HepG2 (cell line): ENCODE measurements around the gene CMIP. TPM values are rescaled to one million over a fixed set of nuclear protein-coding genes. Genes with fewer than 3 reads are reported as not detected.

Experiments
- AGO2 ChIP-seq: fragments of 200-400 bp; formaldehyde crosslinking; optimal IDR thresholded peaks from 2 replicates; pipeline ENCODE3; 2017; ENCODE audit warnings: mild to moderate bottlenecking, low read depth, low read length, moderate library complexity
- BCL6 ChIP-seq: IDR thresholded peaks from 2 replicates; pipeline ENCODE4 v1.6.1; 2016; ENCODE audit warnings: missing genetic modification reagents, missing compliant biosample characterization
- CAMTA2 ChIP-seq: sonication (generic); formaldehyde crosslinking; IDR thresholded peaks from 2 replicates; pipeline ENCODE4 v1.4.0; 2020; ENCODE audit warnings: mild to moderate bottlenecking, missing genetic modification reagents, borderline replicate concordance
- DR1 ChIP-seq: sonication (generic); formaldehyde crosslinking; IDR thresholded peaks from 2 replicates; pipeline ENCODE4 v1.8.0; 2021; ENCODE audit warnings: mild to moderate bottlenecking, missing genetic modification reagents, inconsistent platforms
- HNRNPL ChIP-seq: fragments of 200-400 bp; formaldehyde crosslinking; IDR thresholded peaks from 2 replicates; pipeline ENCODE4 v1.6.1; 2017; ENCODE audit warnings: mild to moderate bottlenecking, low read depth, low read length
- MAFG ChIP-seq: sonication (generic); formaldehyde crosslinking; IDR thresholded peaks from 2 replicates; pipeline ENCODE4 v1.5.1; 2020; ENCODE audit warnings: mild to moderate bottlenecking, missing genetic modification reagents
- NAIF1 ChIP-seq: sonication (generic); formaldehyde crosslinking; IDR thresholded peaks from 2 replicates; pipeline ENCODE4 v1.5.0; 2020; ENCODE audit warnings: mild to moderate bottlenecking, missing genetic modification reagents, borderline replicate concordance
- RARA ChIP-seq: IDR thresholded peaks from 2 replicates; pipeline ENCODE4 v1.6.1; 2016; ENCODE audit warnings: missing genetic modification reagents, missing compliant biosample characterization
- YEATS4 ChIP-seq: sonication (generic); formaldehyde crosslinking; IDR thresholded peaks from 2 replicates; pipeline ENCODE4 v1.4.0; 2020; ENCODE audit warnings: missing genetic modification reagents, borderline replicate concordance
- YY1 ChIP-seq: IDR thresholded peaks from 2 replicates; pipeline ENCODE4 v1.6.1; 2011; ENCODE audit warnings: low read length, low read depth, moderate library complexity, mild to moderate bottlenecking; ENCODE audit not compliant: insufficient read depth, insufficient replicate concordance
- ZBTB7A ChIP-seq: sonication (generic); formaldehyde crosslinking; IDR thresholded peaks from 2 replicates; pipeline ENCODE4 v1.8.0; 2022; ENCODE audit warnings: mild to moderate bottlenecking, missing genetic modification reagents
- ZNF253 ChIP-seq: sonication (generic); formaldehyde crosslinking; IDR thresholded peaks from 2 replicates; pipeline ENCODE4 v1.8.0; 2022; ENCODE audit warnings: mild to moderate bottlenecking, missing genetic modification reagents, borderline replicate concordance
- ZSCAN21 ChIP-seq: sonication (generic); formaldehyde crosslinking; IDR thresholded peaks from 2 replicates; pipeline ENCODE4 v1.8.0; 2022; ENCODE audit warnings: mild to moderate bottlenecking, missing genetic modification reagents, moderate library complexity, borderline replicate concordance
- polyA plus RNA-seq, 8 experiments: library from polyadenylated mRNA; depleted of rRNA in 3 of 8; stranded (reverse) in 7 of 8; unstranded in 1 of 8; fragments of >200 nt; fragmentation: Illumina TruSeq in 4 of 8; extraction: Trizol in 4 of 8; gene quantifications; 2 replicates each; pipeline versions ENCODE4 v1.2.1 to v1.2.3, GENCODE V29; 2011 to 2016; ENCODE audit warnings: low read depth in 4 of 8, missing spikeins in 1 of 8, mixed read lengths in 1 of 8; ENCODE audit not compliant: insufficient read depth in 1 of 8
- total RNA-seq, 5 experiments: library from RNA; depleted of rRNA; stranded (reverse); fragments of >200 nt; fragmentation: Illumina TruSeq; extraction: Trizol; gene quantifications; 2 replicates each; pipeline ENCODE4 v1.2.3, GENCODE V29; 2016; ENCODE audit warnings: low read depth in 1 of 5
- TF ChIP-seq, protein P1 (sequence below): sonication (generic); formaldehyde crosslinking; IDR thresholded peaks from 2 replicates; pipeline ENCODE4 v1.5.0; 2020; ENCODE audit warnings: missing genetic modification reagents
- TF ChIP-seq, protein P2 (sequence below): sonication (generic); formaldehyde crosslinking; IDR thresholded peaks from 2 replicates; pipeline ENCODE4 v1.9.0; 2021; ENCODE audit warnings: missing genetic modification reagents, borderline replicate concordance
- TF ChIP-seq, protein P3 (sequence below): sonication (generic); formaldehyde crosslinking; IDR thresholded peaks from 2 replicates; pipeline ENCODE4 v1.5.0; 2020; ENCODE audit warnings: missing genetic modification reagents, mild to moderate bottlenecking, borderline replicate concordance
- TF ChIP-seq, protein P4 (sequence below): sonication (generic); formaldehyde crosslinking; IDR thresholded peaks from 2 replicates; pipeline ENCODE4 v1.5.1; 2020; ENCODE audit warnings: mild to moderate bottlenecking, missing genetic modification reagents, moderate library complexity
- TF ChIP-seq, protein P5 (sequence below): IDR thresholded peaks from 2 replicates; pipeline ENCODE4 v1.6.1; 2012; ENCODE audit warnings: low read length, improper control_type of control experiment

The CMIP gene
- total and polyA plus RNA-seq, 2 of the 13 experiments (the other 11 are each of a cell fraction or from before 2014, with no cell fraction given), result 10.9 to 18.1 TPM

DNA sequence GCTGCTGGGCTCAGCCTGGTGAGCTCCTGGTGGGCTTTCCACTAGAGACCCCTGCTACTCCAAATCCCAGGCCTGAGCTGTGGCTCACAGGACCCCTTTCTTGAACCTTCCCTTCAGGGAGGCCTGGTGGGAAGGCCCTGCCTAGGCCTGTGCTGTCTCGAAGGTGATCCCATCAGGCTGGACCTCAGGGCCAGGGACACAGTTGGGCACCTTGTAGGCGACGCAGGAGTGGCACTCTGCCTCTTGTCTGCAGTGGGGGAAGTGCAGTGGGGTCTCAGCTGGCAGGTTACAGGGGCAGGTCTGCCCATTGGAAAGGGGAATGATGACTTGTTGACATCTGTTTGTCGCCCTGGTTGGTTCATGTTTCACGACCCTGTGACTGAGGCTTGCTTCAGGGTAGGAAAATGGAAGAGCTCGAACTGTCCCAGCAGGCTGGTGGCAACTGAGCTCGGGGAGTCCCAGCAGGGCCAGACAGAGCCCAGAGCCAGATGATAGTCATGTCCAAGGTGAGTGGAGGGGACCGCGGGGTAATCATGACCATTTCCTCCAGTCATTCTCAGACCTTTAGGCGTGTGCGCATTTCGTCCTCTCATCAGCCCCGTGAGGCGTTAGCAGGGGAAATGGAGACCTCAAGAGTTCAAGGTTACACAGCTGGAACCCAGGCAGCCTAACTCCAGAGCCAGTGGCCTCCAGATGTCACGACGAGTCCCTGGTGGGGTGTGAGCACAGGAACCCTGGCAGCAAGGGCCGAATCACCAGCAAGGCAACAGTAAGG is 11.3 kb downstream of the CMIP start (continued):
- TF ChIP-seq, protein P1, sequence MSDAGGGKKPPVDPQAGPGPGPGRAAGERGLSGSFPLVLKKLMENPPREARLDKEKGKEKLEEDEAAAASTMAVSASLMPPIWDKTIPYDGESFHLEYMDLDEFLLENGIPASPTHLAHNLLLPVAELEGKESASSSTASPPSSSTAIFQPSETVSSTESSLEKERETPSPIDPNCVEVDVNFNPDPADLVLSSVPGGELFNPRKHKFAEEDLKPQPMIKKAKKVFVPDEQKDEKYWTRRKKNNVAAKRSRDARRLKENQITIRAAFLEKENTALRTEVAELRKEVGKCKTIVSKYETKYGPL (CRISPR knock-in tag), result no peak
- TF ChIP-seq BCL6 (CRISPR knock-in tag), result no peak
- TF ChIP-seq YEATS4 (CRISPR knock-in tag), result no peak
- TF ChIP-seq YY1, result no peak
- TF ChIP-seq, protein P2, sequence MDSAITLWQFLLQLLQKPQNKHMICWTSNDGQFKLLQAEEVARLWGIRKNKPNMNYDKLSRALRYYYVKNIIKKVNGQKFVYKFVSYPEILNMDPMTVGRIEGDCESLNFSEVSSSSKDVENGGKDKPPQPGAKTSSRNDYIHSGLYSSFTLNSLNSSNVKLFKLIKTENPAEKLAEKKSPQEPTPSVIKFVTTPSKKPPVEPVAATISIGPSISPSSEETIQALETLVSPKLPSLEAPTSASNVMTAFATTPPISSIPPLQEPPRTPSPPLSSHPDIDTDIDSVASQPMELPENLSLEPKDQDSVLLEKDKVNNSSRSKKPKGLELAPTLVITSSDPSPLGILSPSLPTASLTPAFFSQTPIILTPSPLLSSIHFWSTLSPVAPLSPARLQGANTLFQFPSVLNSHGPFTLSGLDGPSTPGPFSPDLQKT (CRISPR knock-in tag), result no peak
- TF ChIP-seq RARA (CRISPR knock-in tag), result 0 out of 2 replicates have a peak, but pooled peaks have one; percentile 27
- TF ChIP-seq, protein P3, sequence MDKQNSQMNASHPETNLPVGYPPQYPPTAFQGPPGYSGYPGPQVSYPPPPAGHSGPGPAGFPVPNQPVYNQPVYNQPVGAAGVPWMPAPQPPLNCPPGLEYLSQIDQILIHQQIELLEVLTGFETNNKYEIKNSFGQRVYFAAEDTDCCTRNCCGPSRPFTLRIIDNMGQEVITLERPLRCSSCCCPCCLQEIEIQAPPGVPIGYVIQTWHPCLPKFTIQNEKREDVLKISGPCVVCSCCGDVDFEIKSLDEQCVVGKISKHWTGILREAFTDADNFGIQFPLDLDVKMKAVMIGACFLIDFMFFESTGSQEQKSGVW, result no peak
- TF ChIP-seq ZBTB7A (CRISPR knock-in tag), result no peak
- TF ChIP-seq DR1 (CRISPR knock-in tag), result no peak
- 0 out of 2 replicates have a peak, but pooled peaks have one; percentile 41 for TF ChIP-seq ZNF253
- no peak for TF ChIP-seq ZSCAN21
- 0 out of 2 replicates have a peak, but pooled peaks have one; percentile 38 for TF ChIP-seq HNRNPL
- TF ChIP-seq NAIF1 (CRISPR knock-in tag), result no peak
- TF ChIP-seq, protein P4, sequence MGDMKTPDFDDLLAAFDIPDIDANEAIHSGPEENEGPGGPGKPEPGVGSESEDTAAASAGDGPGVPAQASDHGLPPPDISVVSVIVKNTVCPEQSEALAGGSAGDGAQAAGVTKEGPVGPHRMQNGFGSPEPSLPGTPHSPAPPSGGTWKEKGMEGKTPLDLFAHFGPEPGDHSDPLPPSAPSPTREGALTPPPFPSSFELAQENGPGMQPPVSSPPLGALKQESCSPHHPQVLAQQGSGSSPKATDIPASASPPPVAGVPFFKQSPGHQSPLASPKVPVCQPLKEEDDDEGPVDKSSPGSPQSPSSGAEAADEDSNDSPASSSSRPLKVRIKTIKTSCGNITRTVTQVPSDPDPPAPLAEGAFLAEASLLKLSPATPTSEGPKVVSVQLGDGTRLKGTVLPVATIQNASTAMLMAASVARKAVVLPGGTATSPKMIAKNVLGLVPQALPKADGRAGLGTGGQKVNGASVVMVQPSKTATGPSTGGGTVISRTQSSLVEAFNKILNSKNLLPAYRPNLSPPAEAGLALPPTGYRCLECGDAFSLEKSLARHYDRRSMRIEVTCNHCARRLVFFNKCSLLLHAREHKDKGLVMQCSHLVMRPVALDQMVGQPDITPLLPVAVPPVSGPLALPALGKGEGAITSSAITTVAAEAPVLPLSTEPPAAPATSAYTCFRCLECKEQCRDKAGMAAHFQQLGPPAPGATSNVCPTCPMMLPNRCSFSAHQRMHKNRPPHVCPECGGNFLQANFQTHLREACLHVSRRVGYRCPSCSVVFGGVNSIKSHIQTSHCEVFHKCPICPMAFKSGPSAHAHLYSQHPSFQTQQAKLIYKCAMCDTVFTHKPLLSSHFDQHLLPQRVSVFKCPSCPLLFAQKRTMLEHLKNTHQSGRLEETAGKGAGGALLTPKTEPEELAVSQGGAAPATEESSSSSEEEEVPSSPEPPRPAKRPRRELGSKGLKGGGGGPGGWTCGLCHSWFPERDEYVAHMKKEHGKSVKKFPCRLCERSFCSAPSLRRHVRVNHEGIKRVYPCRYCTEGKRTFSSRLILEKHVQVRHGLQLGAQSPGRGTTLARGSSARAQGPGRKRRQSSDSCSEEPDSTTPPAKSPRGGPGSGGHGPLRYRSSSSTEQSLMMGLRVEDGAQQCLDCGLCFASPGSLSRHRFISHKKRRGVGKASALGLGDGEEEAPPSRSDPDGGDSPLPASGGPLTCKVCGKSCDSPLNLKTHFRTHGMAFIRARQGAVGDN (CRISPR knock-in tag), result peak; percentile 6; the same call in 1 of the 2 replicates
- no peak for TF ChIP-seq MAFG (CRISPR knock-in tag)
- TF ChIP-seq, protein P5, sequence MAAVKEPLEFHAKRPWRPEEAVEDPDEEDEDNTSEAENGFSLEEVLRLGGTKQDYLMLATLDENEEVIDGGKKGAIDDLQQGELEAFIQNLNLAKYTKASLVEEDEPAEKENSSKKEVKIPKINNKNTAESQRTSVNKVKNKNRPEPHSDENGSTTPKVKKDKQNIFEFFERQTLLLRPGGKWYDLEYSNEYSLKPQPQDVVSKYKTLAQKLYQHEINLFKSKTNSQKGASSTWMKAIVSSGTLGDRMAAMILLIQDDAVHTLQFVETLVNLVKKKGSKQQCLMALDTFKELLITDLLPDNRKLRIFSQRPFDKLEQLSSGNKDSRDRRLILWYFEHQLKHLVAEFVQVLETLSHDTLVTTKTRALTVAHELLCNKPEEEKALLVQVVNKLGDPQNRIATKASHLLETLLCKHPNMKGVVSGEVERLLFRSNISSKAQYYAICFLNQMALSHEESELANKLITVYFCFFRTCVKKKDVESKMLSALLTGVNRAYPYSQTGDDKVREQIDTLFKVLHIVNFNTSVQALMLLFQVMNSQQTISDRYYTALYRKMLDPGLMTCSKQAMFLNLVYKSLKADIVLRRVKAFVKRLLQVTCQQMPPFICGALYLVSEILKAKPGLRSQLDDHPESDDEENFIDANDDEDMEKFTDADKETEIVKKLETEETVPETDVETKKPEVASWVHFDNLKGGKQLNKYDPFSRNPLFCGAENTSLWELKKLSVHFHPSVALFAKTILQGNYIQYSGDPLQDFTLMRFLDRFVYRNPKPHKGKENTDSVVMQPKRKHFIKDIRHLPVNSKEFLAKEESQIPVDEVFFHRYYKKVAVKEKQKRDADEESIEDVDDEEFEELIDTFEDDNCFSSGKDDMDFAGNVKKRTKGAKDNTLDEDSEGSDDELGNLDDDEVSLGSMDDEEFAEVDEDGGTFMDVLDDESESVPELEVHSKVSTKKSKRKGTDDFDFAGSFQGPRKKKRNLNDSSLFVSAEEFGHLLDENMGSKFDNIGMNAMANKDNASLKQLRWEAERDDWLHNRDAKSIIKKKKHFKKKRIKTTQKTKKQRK, result no peak
- TF ChIP-seq CAMTA2 (CRISPR knock-in tag), result 0 out of 2 replicates have a peak, but pooled peaks have one; percentile 39
- TF ChIP-seq AGO2, result peak; percentile 70
